Upper lobe of right lung (tissue), 1 donor: ENCODE data around the gene SLC10A3. TPM values are rescaled to one million over a fixed set of nuclear protein-coding genes. Genes with fewer than 3 reads are reported as not detected.
A peak's percentile ranks its signal among the peaks of the same experiment; 100 is the strongest.

Experiments
- ATAC-seq: fragments of 200-7000 bp; cut with Tn5 transposase; one replicate; pipeline ENCODE4 v1.9.1; 2020; ENCODE audit warnings: mild to moderate bottlenecking, moderate library complexity
- DNase-seq: peaks from one replicate; pipeline ENCODE4 v3.0.0-alpha.2; 2020
- H3K27ac ChIP-seq: fragments of 200-600 bp; one replicate; pipeline ENCODE4 v1.8.0; 2022
- H3K27me3 ChIP-seq: fragments of 200-600 bp; one replicate; pipeline ENCODE4 v1.8.0; 2022; ENCODE audit warnings: mild to moderate bottlenecking
- H3K36me3 ChIP-seq: fragments of 200-600 bp; one replicate; pipeline ENCODE4 v1.8.0; 2022
- H3K4me1 ChIP-seq: fragments of 200-600 bp; one replicate; pipeline ENCODE4 v1.8.0; 2022
- H3K4me3 ChIP-seq: fragments of 200-600 bp; one replicate; pipeline ENCODE4 v1.8.0; 2022; ENCODE audit warnings: mild to moderate bottlenecking
- H3K9me3 ChIP-seq: fragments of 200-600 bp; one replicate; pipeline ENCODE4 v1.8.0; 2022
- CTCF ChIP-seq: fragments of 200-600 bp; IDR thresholded peaks from one replicate; pipeline ENCODE4 v1.8.0; 2022; ENCODE audit warnings: antibody characterized with exemption
- intact Hi-C: fragments of 100-400 bp; cut with DNase I; formaldehyde crosslinking; loops from one replicate; pipeline ENCODE4 v1.11.0; 2022
- total RNA-seq: library from RNA; stranded (reverse); fragmentation: NEBNext Ultra II Directional; extraction: Animal tissue kit (Norgen Biotek cat#: 25700); gene quantifications from one replicate; pipeline ENCODE4 v1.2.1, GENCODE V29; 2021
- donor health status: DM: no; HTN: yes; CAD: no; lungs with severe emphysema.

The SLC10A3 gene
- total RNA-seq, 1 donor from 2014 or later = 23.7 TPM

- intact Hi-C loops = no loop called here
- H3K4me3 ChIP-seq = no peak overlapping the region
- ATAC-seq = no peak
- no peaks in the 10 kb centered on the region for H3K27me3 ChIP-seq
- no peak for DNase-seq
- no peak for TF ChIP-seq CTCF
- peaks cover 5% of the 10 kb centered on the region for H3K4me1 ChIP-seq
- H3K9me3 ChIP-seq = no peaks in the 10 kb centered on the region
- H3K36me3 ChIP-seq = no peaks in the 10 kb centered on the region
- no peak overlapping the region for H3K27ac ChIP-seq
Measured at GRCh38 chrX:154487518-154488290, 2.7 kb downstream of the SLC10A3 start.

GRCh38 chrX:154486396-154487207 is 3.8 kb downstream of the SLC10A3 start, which contains the start of gene UBL4A:
Gene UBL4A, minus strand, starts transcription at chrX:154486615. Its CDS starts 31 bp downstream, at chrX:154486584.
- intact Hi-C loops = no loop called here
- no peaks in the 10 kb centered on the region for H3K36me3 ChIP-seq
- H3K9me3 ChIP-seq = no peaks in the 10 kb centered on the region
- H3K4me3 ChIP-seq = peak within 1 kb of the TSS; percentile 62
- no peak for TF ChIP-seq CTCF
- peak within 1 kb of the TSS; percentile 73 for H3K27ac ChIP-seq
- peaks cover 5% of the 10 kb centered on the region for H3K4me1 ChIP-seq
- DNase-seq (peak; percentile 89), ATAC-seq (peak; percentile 63)
- no peaks in the 10 kb centered on the region for H3K27me3 ChIP-seq

- Histone ChIP-seq H3K4me1 (peaks cover 5% of the 10 kb centered on the region), H3K4me3 (peak overlapping the region; percentile 62), H3K27me3 (no peaks in the 10 kb centered on the region), H3K27ac (peak overlapping the region; percentile 73), H3K36me3 (no peaks in the 10 kb centered on the region), H3K9me3 (no peaks in the 10 kb centered on the region)
- intact Hi-C loops = no loop called here
- TF ChIP-seq CTCF = no peak
- ATAC-seq = no peak
- DNase-seq = peak; percentile 70
Measured at GRCh38 chrX:154486052-154486395, 4.4 kb downstream of the SLC10A3 start.

- Histone ChIP-seq H3K36me3 (no peaks in the 10 kb centered on the region), H3K9me3 (no peaks in the 10 kb centered on the region), H3K27me3 (no peaks in the 10 kb centered on the region), H3K27ac (peak overlapping the region; percentile 73), H3K4me1 (peaks cover 5% of the 10 kb centered on the region), H3K4me3 (peak overlapping the region; percentile 62)
- intact Hi-C loops = no loop called here
- no peak for TF ChIP-seq CTCF
- DNase-seq (no peak), ATAC-seq (no peak)
Measured at GRCh38 chrX:154485150-154486051, 5.0 kb downstream of the SLC10A3 start.
